ENCODE measurements around the gene CSRP2.

Gene CSRP2

GRCh38 chr12:76878899-76879709 is at the start of gene CSRP2:
Gene CSRP2, minus strand, starts transcription at chr12:76879019. Its CDS starts 12,759 bp downstream, at chr12:76866260.
- no peak for DNase-seq (ENCODE audit: low read depth)
- peak within 1 kb of the TSS; percentile 80 for H3K4me3 ChIP-seq (ENCODE audit: low read depth, low read length)

- no peak for DNase-seq (ENCODE audit: low read depth)
Observed at GRCh38 chr12:76927170-76927784, 48.5 kb upstream of the CSRP2 start.

GRCh38 chr12:76925135-76925534 is 46.3 kb upstream of the CSRP2 start:
- DNase-seq (ENCODE audit: low read depth), result no peak
- H3K4me3 ChIP-seq (ENCODE audit: low read depth, low read length), result no peak overlapping the region

More at GRCh38 chr12:76927170-76927784, 48.5 kb upstream of the CSRP2 start:
- no peak overlapping the region for H3K4me3 ChIP-seq (ENCODE audit: low read depth, low read length)

- H3K4me3 ChIP-seq (ENCODE audit: low read depth, low read length), result no peak overlapping the region
- DNase-seq (ENCODE audit: low read depth), result no peak
Observed at GRCh38 chr12:76922866-76923265, 44.0 kb upstream of the CSRP2 start.

- no peak overlapping the region for H3K4me3 ChIP-seq (ENCODE audit: low read depth, low read length)
- no peak for DNase-seq (ENCODE audit: low read depth)
Observed at GRCh38 chr12:76921891-76922664, 43.3 kb upstream of the CSRP2 start.

GRCh38 chr12:76921100-76921471 is 42.3 kb upstream of the CSRP2 start:
- DNase-seq (ENCODE audit: low read depth), result no peak
- no peak overlapping the region for H3K4me3 ChIP-seq (ENCODE audit: low read depth, low read length)

- no peak for DNase-seq (ENCODE audit: low read depth)
- no peak overlapping the region for H3K4me3 ChIP-seq (ENCODE audit: low read depth, low read length)
Observed at GRCh38 chr12:76920172-76921099, 41.6 kb upstream of the CSRP2 start.

GRCh38 chr12:76919383-76920171 is 40.8 kb upstream of the CSRP2 start:
- no peak overlapping the region for H3K4me3 ChIP-seq (ENCODE audit: low read depth, low read length)
- DNase-seq (ENCODE audit: low read depth), result no peak

- no peak for DNase-seq (ENCODE audit: low read depth)
- H3K4me3 ChIP-seq (ENCODE audit: low read depth, low read length), result no peak overlapping the region
Observed at GRCh38 chr12:76916170-76916540, 37.3 kb upstream of the CSRP2 start.

GRCh38 chr12:76915361-76916169 is 36.7 kb upstream of the CSRP2 start:
- no peak for DNase-seq (ENCODE audit: low read depth)

GRCh38 chr12:76914102-76914859 is 35.5 kb upstream of the CSRP2 start:
- no peak overlapping the region for H3K4me3 ChIP-seq (ENCODE audit: low read depth, low read length)
- no peak for DNase-seq (ENCODE audit: low read depth)

More at GRCh38 chr12:76915361-76916169, 36.7 kb upstream of the CSRP2 start:
- no peak overlapping the region for H3K4me3 ChIP-seq (ENCODE audit: low read depth, low read length)

- H3K4me3 ChIP-seq (ENCODE audit: low read depth, low read length), result no peak overlapping the region
- DNase-seq (ENCODE audit: low read depth), result no peak
Observed at GRCh38 chr12:76909290-76909689, 30.5 kb upstream of the CSRP2 start.

GRCh38 chr12:76908303-76909017 is 29.6 kb upstream of the CSRP2 start:
- no peak for DNase-seq (ENCODE audit: low read depth)
- no peak overlapping the region for H3K4me3 ChIP-seq (ENCODE audit: low read depth, low read length)

- H3K4me3 ChIP-seq (ENCODE audit: low read depth, low read length), result no peak overlapping the region
- DNase-seq (ENCODE audit: low read depth), result no peak
Observed at GRCh38 chr12:76901628-76902380, 23.0 kb upstream of the CSRP2 start.

- no peak for DNase-seq (ENCODE audit: low read depth)
- no peak overlapping the region for H3K4me3 ChIP-seq (ENCODE audit: low read depth, low read length)
Observed at GRCh38 chr12:76899522-76899921, 20.7 kb upstream of the CSRP2 start.

GRCh38 chr12:76898442-76898841 is 19.6 kb upstream of the CSRP2 start:
- no peak for DNase-seq (ENCODE audit: low read depth)
- no peak overlapping the region for H3K4me3 ChIP-seq (ENCODE audit: low read depth, low read length)

Data from skeletal muscle cell (primary cell).